Measurements from ENCODE around the gene AP3D1. TPM values are rescaled to one million over a fixed set of nuclear protein-coding genes. Genes with fewer than 3 reads are reported as not detected.
A peak's percentile ranks its signal among the peaks of the same experiment; 100 is the strongest.

AP3D1 gene
- total RNA-seq, 1 donor = 121 TPM

DNA sequence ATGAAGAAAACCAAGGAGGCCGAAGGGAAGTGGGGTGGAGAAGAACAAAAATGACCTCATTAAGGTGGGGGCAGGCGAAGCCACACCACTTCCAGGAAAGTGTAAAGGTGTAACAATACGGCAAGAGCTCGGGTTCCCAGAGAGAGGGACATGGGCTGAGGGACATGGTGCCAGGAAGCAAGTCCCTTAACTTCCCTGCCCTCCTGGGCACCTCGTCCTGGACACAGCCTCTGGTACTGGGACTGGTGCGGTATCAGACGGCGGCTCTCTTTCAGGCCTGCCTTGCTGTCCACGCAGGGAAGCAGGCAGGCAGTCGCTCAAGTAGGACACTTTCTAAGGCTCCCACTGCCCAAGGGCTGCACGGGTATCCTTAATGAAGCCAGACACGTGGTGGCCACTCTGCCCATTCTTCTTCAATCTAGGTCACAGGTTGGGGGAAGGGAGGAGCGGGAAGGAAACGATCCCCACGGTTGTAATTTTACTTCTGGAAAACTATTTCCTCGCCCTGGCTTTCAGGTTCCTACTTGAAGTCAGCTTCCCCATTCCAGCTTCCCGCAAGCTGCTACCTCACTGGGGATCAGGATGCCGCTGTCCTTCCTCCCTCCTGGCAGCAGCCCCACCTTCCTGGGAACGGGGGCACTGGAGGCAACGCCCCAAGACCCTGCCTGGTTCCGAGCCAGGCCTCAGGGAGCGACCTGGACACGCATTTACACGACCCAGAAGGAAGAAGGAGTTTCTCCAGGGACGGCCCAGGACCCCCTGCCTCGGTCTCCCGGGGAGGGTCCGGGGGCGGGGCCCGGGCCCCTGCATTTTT is 1.2 kb downstream of the AP3D1 start:
- Histone ChIP-seq H3K79me2 (ENCODE audit: insufficient read depth, low read length) (peaks cover 61% of the 10 kb centered on the region), H2AFZ (ENCODE audit: low read length) (no peak overlapping the region), H3K4me3 (ENCODE audit: insufficient read depth, low read length) (peak overlapping the region; percentile 97), H3K27me3 (ENCODE audit: insufficient read depth, low read length) (no peaks in the 10 kb centered on the region), H3K9me3 (ENCODE audit: low read depth, low read length) (no peaks in the 10 kb centered on the region), H3K4me1 (ENCODE audit: insufficient read depth, low read length) (peaks cover 27% of the 10 kb centered on the region), H4K20me1 (ENCODE audit: insufficient read depth, low read length) (peaks cover 51% of the 10 kb centered on the region), H3K36me3 (ENCODE audit: insufficient read depth, low read length) (peaks cover 16% of the 10 kb centered on the region), H3K4me2 (ENCODE audit: insufficient read depth, low read length) (peak overlapping the region; percentile 99), H3K27ac (ENCODE audit: low read depth, low read length) (peak overlapping the region; percentile 88)
- peak; percentile 78 for DNase-seq (ENCODE audit: insufficient read length, low spot score, missing footprints)
- TF ChIP-seq, protein P1, sequence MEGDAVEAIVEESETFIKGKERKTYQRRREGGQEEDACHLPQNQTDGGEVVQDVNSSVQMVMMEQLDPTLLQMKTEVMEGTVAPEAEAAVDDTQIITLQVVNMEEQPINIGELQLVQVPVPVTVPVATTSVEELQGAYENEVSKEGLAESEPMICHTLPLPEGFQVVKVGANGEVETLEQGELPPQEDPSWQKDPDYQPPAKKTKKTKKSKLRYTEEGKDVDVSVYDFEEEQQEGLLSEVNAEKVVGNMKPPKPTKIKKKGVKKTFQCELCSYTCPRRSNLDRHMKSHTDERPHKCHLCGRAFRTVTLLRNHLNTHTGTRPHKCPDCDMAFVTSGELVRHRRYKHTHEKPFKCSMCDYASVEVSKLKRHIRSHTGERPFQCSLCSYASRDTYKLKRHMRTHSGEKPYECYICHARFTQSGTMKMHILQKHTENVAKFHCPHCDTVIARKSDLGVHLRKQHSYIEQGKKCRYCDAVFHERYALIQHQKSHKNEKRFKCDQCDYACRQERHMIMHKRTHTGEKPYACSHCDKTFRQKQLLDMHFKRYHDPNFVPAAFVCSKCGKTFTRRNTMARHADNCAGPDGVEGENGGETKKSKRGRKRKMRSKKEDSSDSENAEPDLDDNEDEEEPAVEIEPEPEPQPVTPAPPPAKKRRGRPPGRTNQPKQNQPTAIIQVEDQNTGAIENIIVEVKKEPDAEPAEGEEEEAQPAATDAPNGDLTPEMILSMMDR (IDR thresholded peaks at IDR 0.05; ENCODE audit: extremely low read depth, low read depth, low read length) = no peak

DNA sequence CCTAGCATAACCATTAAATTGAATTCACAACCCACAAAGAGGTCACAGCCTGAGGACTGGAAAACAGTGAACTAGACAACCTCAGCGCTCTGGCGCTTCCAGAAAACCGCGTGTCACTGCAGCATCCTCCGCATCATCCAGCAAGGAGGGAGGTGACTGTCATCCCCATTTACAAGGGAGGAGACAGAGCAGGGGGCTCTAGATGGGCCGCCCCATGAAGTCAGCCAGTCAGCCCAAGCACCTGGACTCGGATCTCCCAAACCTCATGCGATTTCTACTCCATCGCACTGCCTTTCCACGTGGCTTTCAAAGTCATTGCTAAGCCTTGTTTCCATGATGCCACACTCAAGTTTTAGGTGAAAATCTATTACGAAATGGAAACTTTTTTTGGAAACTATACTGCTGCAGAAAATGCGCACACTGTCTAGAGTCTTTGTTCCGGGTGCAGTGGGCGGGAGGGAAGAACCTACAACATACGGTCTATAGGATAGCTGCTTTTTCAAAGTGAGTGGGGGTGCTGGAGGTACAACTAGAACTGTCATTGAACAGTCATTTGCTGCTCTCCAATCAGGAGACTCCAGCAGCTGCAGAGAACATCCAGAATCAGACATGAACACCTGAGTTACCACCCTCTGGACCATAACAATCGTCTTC is 2.8 kb downstream of the AP3D1 start:
- Histone ChIP-seq H3K27ac (ENCODE audit: low read depth, low read length) (no peak overlapping the region), H3K36me3 (ENCODE audit: insufficient read depth, low read length) (peaks cover 21% of the 10 kb centered on the region), H3K9me3 (ENCODE audit: low read depth, low read length) (no peaks in the 10 kb centered on the region), H3K79me2 (ENCODE audit: insufficient read depth, low read length) (peaks cover 77% of the 10 kb centered on the region), H3K4me3 (ENCODE audit: insufficient read depth, low read length) (no peak overlapping the region), H3K4me1 (ENCODE audit: insufficient read depth, low read length) (peaks cover 18% of the 10 kb centered on the region), H2AFZ (ENCODE audit: low read length) (no peak overlapping the region), H3K4me2 (ENCODE audit: insufficient read depth, low read length) (peak overlapping the region; percentile 18), H4K20me1 (ENCODE audit: insufficient read depth, low read length) (peaks cover 65% of the 10 kb centered on the region), H3K27me3 (ENCODE audit: insufficient read depth, low read length) (no peaks in the 10 kb centered on the region)
- DNase-seq (ENCODE audit: insufficient read length, low spot score, missing footprints) = peak; percentile 62
- TF ChIP-seq, protein P1 (IDR thresholded peaks at IDR 0.05; ENCODE audit: extremely low read depth, low read depth, low read length) = no peak

DNA sequence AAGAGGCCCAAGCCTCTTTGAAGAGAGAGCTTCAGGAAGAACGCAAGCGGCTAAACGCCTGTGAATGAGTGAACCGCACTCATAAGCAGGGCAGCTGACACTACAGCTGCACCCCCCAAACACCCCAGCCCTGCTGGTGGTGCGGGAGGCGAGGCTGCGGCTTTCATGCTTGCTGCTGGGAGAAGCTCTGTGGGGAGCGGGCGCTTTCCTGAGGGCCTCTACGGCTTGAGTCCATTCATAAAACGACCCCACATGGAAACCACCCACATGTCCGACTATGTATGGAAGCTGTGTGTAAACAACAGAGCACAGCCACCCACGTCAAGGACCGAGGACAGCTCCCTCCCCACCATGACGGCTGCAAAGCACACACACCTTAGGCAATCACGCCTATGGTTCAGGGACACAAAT is 5.5 kb downstream of the AP3D1 start:
- Histone ChIP-seq H3K4me1 (ENCODE audit: insufficient read depth, low read length) (peaks cover 12% of the 10 kb centered on the region), H3K36me3 (ENCODE audit: insufficient read depth, low read length) (peaks cover 24% of the 10 kb centered on the region), H4K20me1 (ENCODE audit: insufficient read depth, low read length) (peaks cover 84% of the 10 kb centered on the region), H3K27me3 (ENCODE audit: insufficient read depth, low read length) (no peaks in the 10 kb centered on the region), H2AFZ (ENCODE audit: low read length) (no peak overlapping the region), H3K27ac (ENCODE audit: low read depth, low read length) (no peak overlapping the region), H3K4me3 (ENCODE audit: insufficient read depth, low read length) (no peak overlapping the region), H3K4me2 (ENCODE audit: insufficient read depth, low read length) (no peak overlapping the region), H3K79me2 (ENCODE audit: insufficient read depth, low read length) (peaks cover 97% of the 10 kb centered on the region), H3K9me3 (ENCODE audit: low read depth, low read length) (no peaks in the 10 kb centered on the region)
- TF ChIP-seq, protein P1 (IDR thresholded peaks at IDR 0.05; ENCODE audit: extremely low read depth, low read depth, low read length) = no peak
- peak; percentile 54 for DNase-seq (ENCODE audit: insufficient read length, low spot score, missing footprints)

DNA sequence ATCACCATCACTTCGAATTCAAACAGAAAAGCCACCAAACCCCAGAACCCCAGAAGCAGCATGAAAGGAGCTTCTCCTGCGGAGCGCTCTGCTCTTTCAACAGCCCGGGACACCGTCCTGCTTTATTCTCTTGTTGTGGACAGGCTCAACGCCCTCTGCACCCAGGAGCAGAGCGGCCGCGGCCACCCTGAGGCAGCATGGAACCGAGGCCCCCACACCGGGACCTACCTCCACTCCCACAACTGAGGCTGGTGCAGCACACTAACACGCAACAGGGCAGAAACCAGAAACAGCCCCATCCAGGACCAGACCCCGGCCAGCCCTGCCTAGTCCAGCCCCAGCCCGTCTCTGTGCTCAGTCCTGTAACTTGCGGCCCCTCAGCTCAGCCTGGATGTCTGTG is 7.2 kb downstream of the AP3D1 start:
- no peak overlapping the region for H3K4me2 ChIP-seq (ENCODE audit: insufficient read depth, low read length)
- peaks cover 82% of the 10 kb centered on the region for H4K20me1 ChIP-seq (ENCODE audit: insufficient read depth, low read length)
- TF ChIP-seq, protein P1 (IDR thresholded peaks at IDR 0.05; ENCODE audit: extremely low read depth, low read depth, low read length) = no peak
- H3K79me2 ChIP-seq (ENCODE audit: insufficient read depth, low read length) = peaks cover 97% of the 10 kb centered on the region
- no peak overlapping the region for H2AFZ ChIP-seq (ENCODE audit: low read length)
- H3K27ac ChIP-seq (ENCODE audit: low read depth, low read length) = no peak overlapping the region
- H3K36me3 ChIP-seq (ENCODE audit: insufficient read depth, low read length) = peaks cover 32% of the 10 kb centered on the region
- H3K9me3 ChIP-seq (ENCODE audit: low read depth, low read length) = no peaks in the 10 kb centered on the region
- H3K4me3 ChIP-seq (ENCODE audit: insufficient read depth, low read length) = no peak overlapping the region
- H3K27me3 ChIP-seq (ENCODE audit: insufficient read depth, low read length) = no peaks in the 10 kb centered on the region
- peak; percentile 35 for DNase-seq (ENCODE audit: insufficient read length, low spot score, missing footprints)
- H3K4me1 ChIP-seq (ENCODE audit: insufficient read depth, low read length) = no peaks in the 10 kb centered on the region
